SJCRH30 (cell line): ENCODE data around the gene ID2. TPM values are rescaled to one million over a fixed set of nuclear protein-coding genes. Genes with fewer than 3 reads are reported as not detected.

ENCODE experiments used
- DNase-seq, 2 experiments: peaks; one replicate each; pipeline ENCODE4 v3.0.0-alpha.2; 2015 to 2020
- H3K27ac ChIP-seq: fragments of 250-450 bp; sonication (Bioruptor Pico); 2 replicates; pipeline ENCODE4 v1.5.1; 2020; ENCODE audit warnings: mild to moderate bottlenecking, moderate library complexity
- H3K27me3 ChIP-seq: fragments of 250-450 bp; sonication (Bioruptor Pico); 2 replicates; pipeline ENCODE4 v1.5.1; 2020; ENCODE audit warnings: mild to moderate bottlenecking, moderate library complexity
- H3K36me3 ChIP-seq: fragments of 250-450 bp; sonication (Bioruptor Pico); 2 replicates; pipeline ENCODE4 v1.5.1; 2020; ENCODE audit warnings: mild to moderate bottlenecking, moderate library complexity
- H3K4me1 ChIP-seq: fragments of 250-450 bp; sonication (Bioruptor Pico); 2 replicates; pipeline ENCODE4 v1.5.1; 2020; ENCODE audit warnings: mild to moderate bottlenecking, moderate library complexity
- H3K4me3 ChIP-seq: fragments of 250-450 bp; sonication (Bioruptor Pico); 2 replicates; pipeline ENCODE4 v1.5.1; 2020; ENCODE audit warnings: mild to moderate bottlenecking, moderate library complexity
- H3K9me3 ChIP-seq: fragments of 250-450 bp; sonication (Bioruptor Pico); replicated peaks from 2 replicates; pipeline ENCODE4 v1.5.1; 2020; ENCODE audit warnings: mild to moderate bottlenecking, moderate library complexity
- total RNA-seq: library from RNA; depleted of rRNA; stranded (reverse); fragments of >200 nt; shearing (Covaris generic); gene quantifications from 2 replicates; pipeline ENCODE4 v1.2.3, GENCODE V29; 2014

ID2 gene
- total RNA-seq, 1 experiment from 2014 or later: 17.6 TPM

- no peaks in the 10 kb centered on the region for H3K36me3 ChIP-seq
- H3K9me3 ChIP-seq: 0 out of 2 replicates have a peak, but pooled peaks cover 3% of the 10 kb centered on the region
- H3K27me3 ChIP-seq: no peaks in the 10 kb centered on the region
- no peak overlapping the region for H3K27ac ChIP-seq
- no peak overlapping the region for H3K4me3 ChIP-seq
- no peak for DNase-seq
- H3K4me1 ChIP-seq: no peaks in the 10 kb centered on the region
Measured at GRCh38 chr2:8670580-8670979, 11.3 kb upstream of the ID2 start.

- DNase-seq: no peak
- Histone ChIP-seq H3K27me3 (no peaks in the 10 kb centered on the region), H3K36me3 (no peaks in the 10 kb centered on the region), H3K4me3 (no peak overlapping the region), H3K9me3 (0 out of 2 replicates have a peak, but pooled peaks cover 3% of the 10 kb centered on the region), H3K27ac (no peak overlapping the region), H3K4me1 (no peaks in the 10 kb centered on the region)
Measured at GRCh38 chr2:8671176-8671575, 10.7 kb upstream of the ID2 start.

DNA sequence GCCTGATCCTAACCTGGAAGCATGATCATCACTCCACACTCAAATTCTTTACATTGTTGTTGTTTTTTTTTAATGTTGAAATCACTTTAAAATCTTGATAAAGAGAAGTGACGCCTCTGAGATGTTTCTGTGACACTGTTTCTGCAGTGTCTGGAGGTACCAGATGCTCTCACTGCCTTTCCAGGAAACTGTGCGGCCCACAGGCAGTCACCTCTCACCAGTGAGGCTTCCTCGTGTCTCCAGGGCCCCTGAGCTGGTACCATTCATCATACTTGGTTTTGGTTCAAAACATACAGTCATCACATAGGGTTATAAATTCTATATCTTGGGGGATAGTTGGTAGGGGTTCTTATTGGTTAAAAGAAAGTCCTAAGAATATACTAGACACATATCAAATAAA is 10.1 kb upstream of the ID2 start:
- H3K27me3 ChIP-seq: no peaks in the 10 kb centered on the region
- H3K27ac ChIP-seq: no peak overlapping the region
- no peaks in the 10 kb centered on the region for H3K36me3 ChIP-seq
- no peaks in the 10 kb centered on the region for H3K4me1 ChIP-seq
- no peak for DNase-seq
- H3K9me3 ChIP-seq: 0 out of 2 replicates have a peak, but pooled peaks cover 3% of the 10 kb centered on the region
- H3K4me3 ChIP-seq: no peak overlapping the region

GRCh38 chr2:8672940-8673339 is 8.9 kb upstream of the ID2 start:
- peaks cover 7% of the 10 kb centered on the region; the same call in 1 of the 2 replicates for H3K4me1 ChIP-seq
- DNase-seq: no peak
- H3K36me3 ChIP-seq: no peaks in the 10 kb centered on the region
- H3K4me3 ChIP-seq: no peak overlapping the region
- H3K27me3 ChIP-seq: no peaks in the 10 kb centered on the region
- no peak overlapping the region for H3K27ac ChIP-seq
- H3K9me3 ChIP-seq: no peaks in the 10 kb centered on the region

GRCh38 chr2:8673381-8673780 is 8.5 kb upstream of the ID2 start:
- Histone ChIP-seq H3K4me1 (peaks cover 7% of the 10 kb centered on the region; the same call in 1 of the 2 replicates), H3K4me3 (no peak overlapping the region), H3K27me3 (no peaks in the 10 kb centered on the region), H3K27ac (no peak overlapping the region), H3K9me3 (no peaks in the 10 kb centered on the region), H3K36me3 (no peaks in the 10 kb centered on the region)
- no peak for DNase-seq

DNA sequence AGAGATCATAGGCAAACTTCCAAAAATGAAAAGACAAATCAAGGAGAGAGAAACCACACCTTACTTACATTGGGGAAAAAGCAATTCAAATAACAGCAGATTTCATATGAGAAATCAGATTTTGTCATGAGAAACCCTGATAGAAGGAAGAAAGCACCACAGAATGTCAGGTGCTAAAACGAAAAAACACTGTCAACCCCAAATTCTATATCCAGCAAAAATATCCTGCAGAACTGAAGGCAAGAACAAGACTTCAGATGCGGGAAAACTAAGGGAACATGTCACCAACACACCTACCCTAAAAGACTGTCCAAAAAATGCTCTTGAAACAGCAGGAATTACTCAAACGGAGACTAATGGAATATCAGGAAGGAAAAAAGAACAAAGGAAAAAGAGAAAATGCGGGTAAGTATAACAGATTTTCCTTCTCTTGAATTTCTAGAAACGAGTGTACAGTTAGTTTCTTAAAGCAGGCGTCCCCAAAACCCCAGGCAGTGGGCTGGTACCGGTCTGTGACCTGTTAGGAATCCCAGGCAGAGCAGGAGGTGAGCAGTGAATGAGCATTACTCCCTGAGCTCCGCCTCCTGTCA is 7.3 kb upstream of the ID2 start:
- no peaks in the 10 kb centered on the region for H3K27me3 ChIP-seq
- peaks cover 7% of the 10 kb centered on the region; the same call in 1 of the 2 replicates for H3K4me1 ChIP-seq
- H3K27ac ChIP-seq: no peak overlapping the region
- H3K36me3 ChIP-seq: no peaks in the 10 kb centered on the region
- H3K9me3 ChIP-seq: no peaks in the 10 kb centered on the region
- H3K4me3 ChIP-seq: no peak overlapping the region
- DNase-seq: no peak

DNA sequence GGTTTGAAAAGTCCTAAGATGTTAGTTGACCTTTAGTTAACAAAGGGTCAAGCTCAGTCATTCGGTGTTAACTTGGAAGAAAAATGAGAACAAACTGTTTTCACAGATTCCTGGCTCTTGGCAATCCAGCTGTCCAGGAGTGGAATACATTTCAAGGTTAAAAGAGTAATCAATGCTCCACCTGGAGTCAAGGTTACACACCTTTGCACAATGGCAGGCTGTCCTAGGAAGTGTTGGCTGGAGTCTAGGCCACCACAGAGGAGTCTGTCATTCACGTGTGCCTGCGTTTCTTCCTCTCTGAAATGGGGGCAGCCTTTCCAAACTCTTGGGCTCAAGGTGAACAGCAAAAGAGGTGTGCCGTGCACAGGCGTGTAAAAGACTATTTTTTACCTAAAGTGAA is 6.3 kb upstream of the ID2 start:
- Histone ChIP-seq H3K36me3 (no peaks in the 10 kb centered on the region), H3K9me3 (no peaks in the 10 kb centered on the region), H3K4me1 (peaks cover 7% of the 10 kb centered on the region; the same call in 1 of the 2 replicates), H3K27ac (no peak overlapping the region), H3K4me3 (no peak overlapping the region), H3K27me3 (no peaks in the 10 kb centered on the region)
- no peak for DNase-seq

DNA sequence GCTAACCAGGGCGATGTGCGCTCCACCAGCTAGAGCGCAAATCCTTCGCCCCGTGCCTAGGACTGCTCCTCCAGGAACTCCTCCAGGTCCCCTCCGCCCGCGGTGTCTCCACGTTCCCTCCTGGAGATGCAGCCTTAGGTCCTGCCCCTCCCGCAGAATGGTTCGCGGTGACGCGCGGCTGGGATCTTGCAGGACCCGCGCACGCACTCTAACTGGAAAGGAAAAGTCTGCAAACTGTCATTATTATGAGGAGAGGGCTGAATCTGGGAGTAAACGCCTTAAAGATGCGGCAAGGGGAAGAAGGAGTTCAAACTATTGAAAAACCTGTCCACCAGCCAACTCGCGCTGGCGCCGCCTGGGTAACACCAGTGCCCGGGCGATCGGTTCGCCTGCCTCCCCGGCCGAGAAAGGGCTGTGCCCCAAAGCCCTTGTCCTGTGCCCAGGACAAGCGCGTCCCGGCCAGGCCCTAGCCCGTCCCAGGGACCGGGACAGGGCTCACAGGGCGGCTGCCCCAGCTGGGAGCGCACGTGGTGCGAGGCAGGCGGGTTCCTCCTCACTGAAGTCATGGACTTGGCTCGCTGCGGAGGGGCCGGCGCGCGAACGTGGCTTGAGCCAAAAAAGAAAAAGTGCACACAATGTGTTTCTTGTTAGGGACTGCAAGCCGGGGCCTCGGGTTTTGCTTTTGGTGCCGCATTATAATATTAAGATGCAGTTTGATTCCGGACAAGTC is 5.5 kb upstream of the ID2 start:
- H3K27me3 ChIP-seq: no peaks in the 10 kb centered on the region
- DNase-seq: no peak
- no peaks in the 10 kb centered on the region for H3K36me3 ChIP-seq
- H3K9me3 ChIP-seq: no peaks in the 10 kb centered on the region
- H3K27ac ChIP-seq: no peak overlapping the region
- peaks cover 7% of the 10 kb centered on the region; the same call in 1 of the 2 replicates for H3K4me1 ChIP-seq
- no peak overlapping the region for H3K4me3 ChIP-seq

GRCh38 chr2:8676921-8677645 is 4.8 kb upstream of the ID2 start:
- DNase-seq: peak in 1 of 2 experiments; percentile 50
- H3K4me1 ChIP-seq: peaks cover 7% of the 10 kb centered on the region; the same call in 1 of the 2 replicates
- no peaks in the 10 kb centered on the region for H3K9me3 ChIP-seq
- H3K27ac ChIP-seq: peak overlapping the region; percentile 96
- H3K4me3 ChIP-seq: peak overlapping the region; percentile 72
- H3K36me3 ChIP-seq: no peaks in the 10 kb centered on the region
- H3K27me3 ChIP-seq: no peaks in the 10 kb centered on the region

DNA sequence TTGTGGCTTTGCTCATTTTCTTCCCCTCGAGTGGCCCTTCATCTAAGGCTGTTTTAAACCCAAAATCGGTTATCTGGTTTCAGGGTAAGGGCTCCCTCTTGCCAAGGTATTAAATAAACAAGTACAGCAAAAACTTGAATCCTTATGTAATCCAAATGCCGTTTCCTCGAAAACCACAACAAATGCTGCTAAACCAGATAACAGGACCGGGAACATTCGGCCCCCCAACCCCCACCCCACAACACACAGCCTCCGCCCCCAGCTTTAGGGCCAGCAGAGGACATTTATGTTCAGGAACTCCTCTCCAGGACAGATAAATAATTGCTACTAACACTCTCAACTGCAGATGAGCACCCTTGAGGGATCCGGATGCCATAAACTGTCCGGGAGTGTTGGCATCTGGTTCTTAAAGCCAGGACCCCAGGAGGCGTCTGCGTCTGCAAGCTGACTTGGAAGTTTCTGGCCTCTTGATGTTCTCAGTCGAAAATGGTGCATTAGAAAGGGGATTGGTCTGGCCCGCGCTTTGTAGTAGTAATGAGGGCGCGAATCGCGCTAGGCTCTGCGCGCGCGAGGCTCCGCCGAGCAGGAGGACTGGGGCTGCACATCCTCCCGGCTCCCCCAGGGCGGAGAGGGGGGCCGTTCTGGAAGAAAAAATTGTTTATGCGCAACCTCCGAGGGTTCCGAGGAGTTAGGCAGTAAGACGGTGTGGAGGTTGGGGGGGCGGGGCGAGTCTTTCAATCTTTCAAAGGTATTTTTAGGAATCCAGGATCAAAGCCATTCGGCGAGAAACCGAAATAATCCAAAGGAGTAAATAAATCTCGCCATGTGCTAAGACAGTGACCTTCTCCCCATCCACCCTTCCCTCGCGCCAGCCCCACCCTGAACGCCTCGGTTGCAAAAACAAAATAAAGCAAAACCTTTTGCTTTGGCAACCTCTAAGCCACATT is 3.9 kb upstream of the ID2 start:
- H3K27ac ChIP-seq: peak overlapping the region; percentile 96
- peaks cover 7% of the 10 kb centered on the region; the same call in 1 of the 2 replicates for H3K4me1 ChIP-seq
- H3K4me3 ChIP-seq: peak overlapping the region; percentile 72
- H3K27me3 ChIP-seq: no peaks in the 10 kb centered on the region
- no peaks in the 10 kb centered on the region for H3K9me3 ChIP-seq
- no peaks in the 10 kb centered on the region for H3K36me3 ChIP-seq
- DNase-seq: peak; percentile 76 to 82

GRCh38 chr2:8678731-8679566 is 2.9 kb upstream of the ID2 start:
- H3K9me3 ChIP-seq: no peaks in the 10 kb centered on the region
- DNase-seq: peak; percentile 94 to 95
- no peaks in the 10 kb centered on the region for H3K36me3 ChIP-seq
- peaks cover 7% of the 10 kb centered on the region; the same call in 1 of the 2 replicates for H3K4me1 ChIP-seq
- no peaks in the 10 kb centered on the region for H3K27me3 ChIP-seq
- H3K4me3 ChIP-seq: peak overlapping the region; percentile 72
- H3K27ac ChIP-seq: peak overlapping the region; percentile 96

GRCh38 chr2:8679567-8679826 is 2.4 kb upstream of the ID2 start:
- DNase-seq: no peak
- Histone ChIP-seq H3K27me3 (no peaks in the 10 kb centered on the region), H3K36me3 (no peaks in the 10 kb centered on the region), H3K4me1 (peaks cover 7% of the 10 kb centered on the region; the same call in 1 of the 2 replicates), H3K4me3 (peak overlapping the region; percentile 72), H3K27ac (peak overlapping the region; percentile 96), H3K9me3 (no peaks in the 10 kb centered on the region)

- peaks cover 7% of the 10 kb centered on the region; the same call in 1 of the 2 replicates for H3K4me1 ChIP-seq
- H3K36me3 ChIP-seq: no peaks in the 10 kb centered on the region
- H3K4me3 ChIP-seq: peak overlapping the region; percentile 72
- H3K9me3 ChIP-seq: no peaks in the 10 kb centered on the region
- peak; percentile 54 to 65 for DNase-seq
- no peaks in the 10 kb centered on the region for H3K27me3 ChIP-seq
- peak overlapping the region; percentile 96 for H3K27ac ChIP-seq
Measured at GRCh38 chr2:8679827-8680731, 1.8 kb upstream of the ID2 start.
